K562 (cell line): ENCODE measurements around the gene ASIC3. TPM values are rescaled to one million over a fixed set of nuclear protein-coding genes. Genes with fewer than 3 reads are reported as not detected.

ENCODE experiments used
- C11orf30 ChIP-seq: fragments of 450-650 bp; IDR thresholded peaks from 2 replicates; pipeline ENCODE4 v1.6.1; 2016; ENCODE audit warnings: low read depth, mild to moderate bottlenecking
- CCNT2 ChIP-seq: IDR thresholded peaks from 2 replicates; pipeline ENCODE4 v1.6.1; 2011; ENCODE audit warnings: borderline replicate concordance, low read depth, mild to moderate bottlenecking, moderate library complexity, mixed read lengths, low read length; ENCODE audit not compliant: insufficient read length; ENCODE audit errors: extremely low read depth
- ESRRB ChIP-seq: fragments of 250-450 bp; sonication (Bioruptor Pico); IDR thresholded peaks from 2 replicates; pipeline ENCODE4 v1.5.0; 2020; ENCODE audit warnings: mild to moderate bottlenecking, moderate library complexity, borderline replicate concordance
- GTF2F1 ChIP-seq: IDR thresholded peaks from 2 replicates; pipeline ENCODE4 v1.6.1; 2011; ENCODE audit warnings: low read depth, low read length, improper control_type of control experiment
- HDAC6 ChIP-seq: IDR thresholded peaks from 2 replicates; pipeline ENCODE4 v1.6.1; 2012; ENCODE audit warnings: low read depth, mild to moderate bottlenecking, control low read depth, inconsistent platforms, low read length, moderate library complexity
- HNRNPUL1 ChIP-seq: fragments of 200-400 bp; formaldehyde crosslinking; IDR thresholded peaks from 2 replicates; pipeline ENCODE4 v1.6.1; 2017; ENCODE audit warnings: low read length
- KLF13 ChIP-seq: fragments of 450-650 bp; IDR thresholded peaks from 2 replicates; pipeline ENCODE4 v1.6.1; 2016; ENCODE audit warnings: missing genetic modification characterization, low read depth, mild to moderate bottlenecking, missing compliant biosample characterization, moderate library complexity, borderline replicate concordance
- MAFG ChIP-seq: fragments of 450-650 bp; conservative IDR thresholded peaks from 2 replicates; pipeline ENCODE4 v1.6.1; 2016; ENCODE audit warnings: missing genetic modification characterization, missing compliant biosample characterization
- NELFE ChIP-seq: IDR thresholded peaks from 2 replicates; pipeline ENCODE4 v1.6.1; 2011; ENCODE audit warnings: mild to moderate bottlenecking; ENCODE audit not compliant: insufficient read depth, insufficient read length
- NFXL1 ChIP-seq: fragments of 450-650 bp; formaldehyde crosslinking; IDR thresholded peaks from 2 replicates; pipeline ENCODE4 v1.4.0; 2021; ENCODE audit warnings: mild to moderate bottlenecking
- NR2C1 ChIP-seq, 2 experiments: fragments of 450-650 bp; IDR thresholded peaks; 2 replicates each; pipeline ENCODE4 v1.6.1; 2017; ENCODE audit warnings: mild to moderate bottlenecking in 2 of 2, antibody characterized with exemption in 1 of 2, inconsistent platforms in 1 of 2, missing compliant biosample characterization in 1 of 2, missing genetic modification characterization in 1 of 2
- NR4A1 ChIP-seq, 2 experiments: fragments of 250-450 bp in 1 of 2; fragments of 450-650 bp in 1 of 2; sonication (Bioruptor Pico) in 1 of 2; IDR thresholded peaks; 2 replicates each; pipeline versions ENCODE4 v1.4.0 to v1.6.1; 2016 to 2020; ENCODE audit warnings: mild to moderate bottlenecking in 2 of 2, missing compliant biosample characterization in 1 of 2, missing genetic modification characterization in 1 of 2, moderate library complexity in 1 of 2
- PCBP1 ChIP-seq: fragments of 200-400 bp; formaldehyde crosslinking; IDR thresholded peaks from 2 replicates; pipeline ENCODE4 v1.6.1; 2018; ENCODE audit warnings: mild to moderate bottlenecking, low read depth, low read length; ENCODE audit not compliant: poor library complexity, severe bottlenecking
- RBM15 ChIP-seq: fragments of 200-400 bp; formaldehyde crosslinking; IDR thresholded peaks from 2 replicates; pipeline ENCODE4 v1.6.1; 2018; ENCODE audit warnings: mild to moderate bottlenecking, low read length, moderate library complexity; ENCODE audit not compliant: insufficient read depth
- SFPQ ChIP-seq: fragments of 200-400 bp; formaldehyde crosslinking; IDR thresholded peaks from 2 replicates; pipeline ENCODE4 v1.6.1; 2017; ENCODE audit warnings: mild to moderate bottlenecking, low read depth, low read length, moderate library complexity
- TAF7 ChIP-seq: fragments of 450-650 bp; IDR thresholded peaks from 2 replicates; pipeline ENCODE4 v1.6.1; 2016; ENCODE audit warnings: missing genetic modification characterization, missing compliant biosample characterization
- TCF3 ChIP-seq: sonication (generic); formaldehyde crosslinking; IDR thresholded peaks from 2 replicates; pipeline ENCODE4 v1.4.0; 2020; ENCODE audit warnings: mild to moderate bottlenecking, missing genetic modification reagents
- ZKSCAN8 ChIP-seq: fragments of 200-800 bp; sonication (Bioruptor generic); IDR thresholded peaks from 2 replicates; pipeline ENCODE4 v1.6.1; 2016; ENCODE audit warnings: missing genetic modification characterization, missing compliant biosample characterization
- ZNF212 ChIP-seq: fragments of 450-650 bp; formaldehyde crosslinking; IDR thresholded peaks from 2 replicates; pipeline ENCODE4 v1.4.0; 2020; ENCODE audit warnings: mild to moderate bottlenecking
- polyA plus RNA-seq, 8 experiments: library from polyadenylated mRNA; depleted of rRNA in 4 of 8; stranded (reverse) in 5 of 8; unstranded in 3 of 8; fragments of >200 nt; fragmentation: Nextera tagmentation in 2 of 8; fragmentation: Illumina TruSeq in 1 of 8; extraction: Ambion mirVana in 2 of 8; extraction: Trizol in 1 of 8; gene quantifications; 2 replicates each; pipeline versions ENCODE4 v1.2.1 to v1.2.3, GENCODE V29; 2011 to 2014; ENCODE audit warnings: inconsistent platforms in 1 of 8, missing spikeins in 1 of 8
- total RNA-seq, 7 experiments: library from RNA; depleted of rRNA in 6 of 7; stranded (reverse); fragments of >200 nt in 6 of 7; fragmentation: Illumina TruSeq in 2 of 7; extraction: Trizol in 2 of 7; gene quantifications; 2 replicates each; pipeline versions ENCODE4 v1.2.1 to v1.2.3, GENCODE V29; 2011 to 2021; ENCODE audit warnings: low replicate concordance in 1 of 7
- TF ChIP-seq, protein P1 (sequence below): IDR thresholded peaks from 3 replicates; pipeline ENCODE4 v1.6.1; 2011; ENCODE audit warnings: borderline replicate concordance, mild to moderate bottlenecking, moderate library complexity; ENCODE audit not compliant: insufficient read length; ENCODE audit errors: extremely low read depth
- TF ChIP-seq, protein P2 (sequence below): fragments of 450-650 bp; formaldehyde crosslinking; IDR thresholded peaks from 2 replicates; pipeline ENCODE4 v1.4.0; 2020; ENCODE audit warnings: mild to moderate bottlenecking

ASIC3 gene
- total and polyA plus RNA-seq, 9 of the 15 experiments (the other 6 are each of a cell fraction or from before 2014, with no cell fraction given) = 0.11 to 5.0 (median 0.87) TPM

DNA sequence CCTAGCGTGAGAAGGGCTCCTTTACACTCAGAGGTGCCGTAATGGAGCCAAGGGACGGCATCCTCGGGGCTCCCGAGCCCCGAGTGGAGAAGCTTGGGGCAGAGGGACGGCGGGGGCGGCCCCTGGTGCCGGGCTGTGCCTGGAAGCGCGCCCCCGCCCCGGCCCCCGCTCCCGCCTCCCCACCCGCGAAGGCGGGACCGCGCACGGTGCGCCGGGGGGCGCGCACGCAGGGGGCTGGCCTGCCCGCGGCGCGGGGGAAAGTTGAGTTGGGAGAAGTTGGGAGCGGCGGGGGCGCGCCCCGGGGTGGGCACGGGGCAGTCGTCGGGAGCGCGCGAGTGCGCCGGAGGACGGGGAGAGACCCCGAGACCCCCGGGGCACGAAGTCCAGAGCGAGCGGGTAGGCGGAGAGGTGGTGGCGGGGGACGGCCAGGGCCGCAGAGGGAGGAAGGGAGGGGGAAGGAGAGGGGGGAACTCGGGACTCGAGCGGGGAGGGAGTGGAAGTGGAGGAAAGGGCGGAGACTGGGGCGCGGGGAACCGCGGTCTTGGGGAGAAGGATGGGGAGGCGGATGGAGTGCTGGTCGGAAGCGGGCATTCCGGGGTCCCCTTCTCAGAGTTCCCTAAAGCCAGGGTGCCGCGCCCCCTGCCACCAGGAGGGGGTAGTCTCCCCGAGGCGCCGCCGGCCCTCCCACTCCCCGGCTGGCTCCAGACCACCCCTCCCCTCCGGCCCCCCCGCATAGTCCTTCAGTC lies 11.2 kb downstream of the ASIC3 start, which contains the start of gene SLC4A2 (continued):
- TF ChIP-seq, protein P1, sequence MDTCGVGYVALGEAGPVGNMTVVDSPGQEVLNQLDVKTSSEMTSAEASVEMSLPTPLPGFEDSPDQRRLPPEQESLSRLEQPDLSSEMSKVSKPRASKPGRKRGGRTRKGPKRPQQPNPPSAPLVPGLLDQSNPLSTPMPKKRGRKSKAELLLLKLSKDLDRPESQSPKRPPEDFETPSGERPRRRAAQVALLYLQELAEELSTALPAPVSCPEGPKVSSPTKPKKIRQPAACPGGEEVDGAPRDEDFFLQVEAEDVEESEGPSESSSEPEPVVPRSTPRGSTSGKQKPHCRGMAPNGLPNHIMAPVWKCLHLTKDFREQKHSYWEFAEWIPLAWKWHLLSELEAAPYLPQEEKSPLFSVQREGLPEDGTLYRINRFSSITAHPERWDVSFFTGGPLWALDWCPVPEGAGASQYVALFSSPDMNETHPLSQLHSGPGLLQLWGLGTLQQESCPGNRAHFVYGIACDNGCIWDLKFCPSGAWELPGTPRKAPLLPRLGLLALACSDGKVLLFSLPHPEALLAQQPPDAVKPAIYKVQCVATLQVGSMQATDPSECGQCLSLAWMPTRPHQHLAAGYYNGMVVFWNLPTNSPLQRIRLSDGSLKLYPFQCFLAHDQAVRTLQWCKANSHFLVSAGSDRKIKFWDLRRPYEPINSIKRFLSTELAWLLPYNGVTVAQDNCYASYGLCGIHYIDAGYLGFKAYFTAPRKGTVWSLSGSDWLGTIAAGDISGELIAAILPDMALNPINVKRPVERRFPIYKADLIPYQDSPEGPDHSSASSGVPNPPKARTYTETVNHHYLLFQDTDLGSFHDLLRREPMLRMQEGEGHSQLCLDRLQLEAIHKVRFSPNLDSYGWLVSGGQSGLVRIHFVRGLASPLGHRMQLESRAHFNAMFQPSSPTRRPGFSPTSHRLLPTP = no peak
- TF ChIP-seq TCF3 (CRISPR knock-in tag) = no peak
- peak; percentile 85 for TF ChIP-seq ZKSCAN8 (CRISPR knock-in tag)
- peak; percentile 61 for TF ChIP-seq CCNT2
- no peak for TF ChIP-seq HDAC6
- no peak for TF ChIP-seq ESRRB (CRISPR knock-in tag)
- no peak for TF ChIP-seq C11orf30
- TF ChIP-seq ZNF212 (CRISPR knock-in tag) = no peak
- TF ChIP-seq NFXL1 (CRISPR knock-in tag) = no peak
- TF ChIP-seq HNRNPUL1 = no peak
- TF ChIP-seq GTF2F1 = no peak
- TF ChIP-seq NR2C1 (IDR thresholded peaks at IDR 0.05) = no peak
- TF ChIP-seq NR2C1 (tag; IDR thresholded peaks at IDR 0.05) = no peak
- no peak for TF ChIP-seq RBM15
- TF ChIP-seq TAF7 (tag) = no peak
- TF ChIP-seq NR4A1 (CRISPR knock-in tag; IDR thresholded peaks at IDR 0.05) = no peak
- peak; percentile 47; the same call in 1 of the 2 replicates for TF ChIP-seq NR4A1 (tag; IDR thresholded peaks at IDR 0.05)
- TF ChIP-seq KLF13 (tag) = no peak
- peak; percentile 72 for TF ChIP-seq PCBP1
- no peak for TF ChIP-seq MAFG
- no peak for TF ChIP-seq SFPQ
- no peak for TF ChIP-seq NELFE
- TF ChIP-seq, protein P2, sequence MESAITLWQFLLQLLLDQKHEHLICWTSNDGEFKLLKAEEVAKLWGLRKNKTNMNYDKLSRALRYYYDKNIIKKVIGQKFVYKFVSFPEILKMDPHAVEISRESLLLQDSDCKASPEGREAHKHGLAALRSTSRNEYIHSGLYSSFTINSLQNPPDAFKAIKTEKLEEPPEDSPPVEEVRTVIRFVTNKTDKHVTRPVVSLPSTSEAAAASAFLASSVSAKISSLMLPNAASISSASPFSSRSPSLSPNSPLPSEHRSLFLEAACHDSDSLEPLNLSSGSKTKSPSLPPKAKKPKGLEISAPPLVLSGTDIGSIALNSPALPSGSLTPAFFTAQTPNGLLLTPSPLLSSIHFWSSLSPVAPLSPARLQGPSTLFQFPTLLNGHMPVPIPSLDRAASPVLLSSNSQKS (CRISPR knock-in tag) = no peak
